GM12878 (cell line): ENCODE measurements around the gene SPTSSB.

ENCODE experiments used
- BMI1 ChIP-seq: fragments of 450-650 bp; IDR thresholded peaks from 2 replicates; pipeline ENCODE4 v1.6.1; 2016; ENCODE audit warnings: mild to moderate bottlenecking, moderate library complexity, borderline replicate concordance
- JUNB ChIP-seq: IDR thresholded peaks from 2 replicates; pipeline ENCODE4 v1.6.1; 2016; ENCODE audit warnings: antibody characterized with exemption, mild to moderate bottlenecking
- MYC ChIP-seq: IDR thresholded peaks from 2 replicates; pipeline ENCODE4 v1.6.1; 2011; ENCODE audit warnings: mild to moderate bottlenecking, low read length, moderate library complexity, inconsistent platforms; ENCODE audit not compliant: insufficient read depth, insufficient replicate concordance, insufficient read length, severe bottlenecking
- POLR2A ChIP-seq: IDR thresholded peaks from 2 replicates; pipeline ENCODE4 v1.6.1; 2011; ENCODE audit warnings: low read depth, mild to moderate bottlenecking, low read length
- POLR2AphosphoS5 ChIP-seq: IDR thresholded peaks from 2 replicates; pipeline ENCODE4 v1.6.1; 2011; ENCODE audit warnings: mild to moderate bottlenecking, low read length, inconsistent platforms
- RAD21 ChIP-seq: IDR thresholded peaks from 2 replicates; pipeline ENCODE4 v1.6.1; 2011; ENCODE audit warnings: mild to moderate bottlenecking, low read depth, low read length, moderate library complexity; ENCODE audit not compliant: insufficient read depth
- SIX5 ChIP-seq: IDR thresholded peaks from 2 replicates; pipeline ENCODE4 v1.6.1; 2011; ENCODE audit warnings: mild to moderate bottlenecking, low read depth, low read length, moderate library complexity; ENCODE audit not compliant: severe bottlenecking
- SUZ12 ChIP-seq: fragments of 200-600 bp; sonication (generic); IDR thresholded peaks from one replicate; pipeline ENCODE4 v1.6.1; 2018; ENCODE audit warnings: antibody characterized with exemption, mild to moderate bottlenecking; ENCODE audit not compliant: unreplicated experiment
- TF ChIP-seq, protein P1 (sequence below), 3 experiments: IDR thresholded peaks in 2 of 3; conservative IDR thresholded peaks in 1 of 3; 2 replicates each; pipeline ENCODE4 v1.5.1; 2011; ENCODE audit warnings: low read depth in 3 of 3, low read length in 3 of 3, mild to moderate bottlenecking in 3 of 3, control low read depth in 2 of 3, moderate library complexity in 2 of 3, inconsistent platforms in 1 of 3, mixed read lengths in 1 of 3; ENCODE audit not compliant: control insufficient read depth in 2 of 3, insufficient read depth in 1 of 3; ENCODE audit errors: extremely low read depth in 1 of 3

DNA sequence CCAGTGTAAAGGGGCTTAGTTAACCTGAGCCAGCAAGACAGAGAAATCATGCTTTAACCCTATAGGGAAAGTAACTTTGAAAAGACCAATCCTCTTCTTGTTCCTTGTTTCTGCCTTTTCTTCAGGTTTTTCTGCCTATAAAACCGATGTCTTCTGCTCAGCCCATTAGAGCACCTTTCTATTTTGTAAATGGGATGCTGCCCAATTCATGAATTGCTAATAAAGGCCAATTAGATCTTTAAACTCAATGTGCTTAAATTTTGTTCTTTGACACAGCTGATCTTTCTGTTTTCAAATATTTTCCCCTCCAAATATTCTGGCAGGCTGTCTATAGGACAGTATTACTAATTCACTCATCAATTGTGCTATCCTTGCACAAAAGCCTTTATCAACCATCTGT is 33.8 kb upstream of the SPTSSB start:
- TF ChIP-seq BMI1 (no peak), SUZ12 (no peak), POLR2A (no peak), JUNB (no peak), MYC (no peak), RAD21 (no peak), SIX5 (no peak), POLR2AphosphoS5 (no peak)
- TF ChIP-seq, protein P1, sequence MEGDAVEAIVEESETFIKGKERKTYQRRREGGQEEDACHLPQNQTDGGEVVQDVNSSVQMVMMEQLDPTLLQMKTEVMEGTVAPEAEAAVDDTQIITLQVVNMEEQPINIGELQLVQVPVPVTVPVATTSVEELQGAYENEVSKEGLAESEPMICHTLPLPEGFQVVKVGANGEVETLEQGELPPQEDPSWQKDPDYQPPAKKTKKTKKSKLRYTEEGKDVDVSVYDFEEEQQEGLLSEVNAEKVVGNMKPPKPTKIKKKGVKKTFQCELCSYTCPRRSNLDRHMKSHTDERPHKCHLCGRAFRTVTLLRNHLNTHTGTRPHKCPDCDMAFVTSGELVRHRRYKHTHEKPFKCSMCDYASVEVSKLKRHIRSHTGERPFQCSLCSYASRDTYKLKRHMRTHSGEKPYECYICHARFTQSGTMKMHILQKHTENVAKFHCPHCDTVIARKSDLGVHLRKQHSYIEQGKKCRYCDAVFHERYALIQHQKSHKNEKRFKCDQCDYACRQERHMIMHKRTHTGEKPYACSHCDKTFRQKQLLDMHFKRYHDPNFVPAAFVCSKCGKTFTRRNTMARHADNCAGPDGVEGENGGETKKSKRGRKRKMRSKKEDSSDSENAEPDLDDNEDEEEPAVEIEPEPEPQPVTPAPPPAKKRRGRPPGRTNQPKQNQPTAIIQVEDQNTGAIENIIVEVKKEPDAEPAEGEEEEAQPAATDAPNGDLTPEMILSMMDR (IDR thresholded peaks at IDR 0.05 in 2 of 3, conservative IDR thresholded peaks at IDR 0.05 in 1 of 3; ENCODE audit: control insufficient read depth in 2 of 3, extremely low read depth in 1 of 3, insufficient read depth in 1 of 3, low read depth in 3 of 3, low read length in 3 of 3): no peak
